HepG2 (cell line): Measurements from ENCODE around the gene C19orf38. TPM values are rescaled to one million over a fixed set of nuclear protein-coding genes. Genes with fewer than 3 reads are reported as not detected.

Source experiments
- ATAC-seq: fragments of 200-7000 bp; cut with Tn5 transposase; 3 replicates; pipeline ENCODE4 v1.9.1; 2020; ENCODE audit warnings: mild to moderate bottlenecking, moderate library complexity
- BruUV-seq: library from RNA; stranded (reverse); fragments of 400-500 nt; replicated peaks from 2 replicates; lab custom pipeline; 2021; lab: Mats Ljungman, UMichigan
- CTCF ChIA-PET: fragments of 300-600 bp; formaldehyde crosslinking; extraction: SDS; loops from one replicate; lab custom pipeline; 2021; ENCODE audit warnings: low total read pairs, inconsistent platforms, low intra/inter-chr PET ratio; lab: Yijun Ruan, JAX
- POLR2A ChIA-PET: fragments of 350-600 bp; sonication (Branson Sonifier 250); formaldehyde crosslinking; loops from one replicate; lab custom pipeline; 2020; ENCODE audit warnings: antibody characterized with exemption, inconsistent platforms; lab: Yijun Ruan, JAX
- DNase-seq: peaks from one replicate; pipeline ENCODE4 v3.0.0-alpha.2; 2015; ENCODE audit warnings: low spot score
- FAIRE-seq: peaks from 3 replicates; lab custom pipeline; 2011; peaks lifted over from hg19 to GRCh38; lab: Jason Lieb, UNC
- H2AFZ ChIP-seq: one replicate; pipeline ENCODE4 v1.6.1; 2011; ENCODE audit warnings: low read length, inconsistent platforms
- H3K27ac ChIP-seq: fragments of 300-600 bp; 3 replicates; pipeline ENCODE4 v1.8.0; 2011; ENCODE audit warnings: mixed run types, mild to moderate bottlenecking, mixed read lengths, low read length, inconsistent platforms; ENCODE audit not compliant: insufficient read depth; ENCODE audit errors: extremely low read length
- H3K27me3 ChIP-seq, 2 experiments: fragments of 200-600 bp in 1 of 2; 2 replicates in 1 of 2; 3 replicates in 1 of 2; pipeline versions ENCODE4 v1.6.0 to v1.8.0; 2011; ENCODE audit warnings: low read length in 2 of 2, mild to moderate bottlenecking in 2 of 2, moderate library complexity in 2 of 2, inconsistent platforms in 1 of 2; ENCODE audit not compliant: insufficient read depth in 2 of 2, control insufficient read depth in 1 of 2
- H3K36me3 ChIP-seq, 2 experiments: fragments of 200-600 bp in 1 of 2; replicated peaks in 1 of 2; 2 replicates in 1 of 2; 3 replicates in 1 of 2; pipeline versions ENCODE4 v1.5.1 to v1.8.0; 2011; ENCODE audit warnings: low read length in 2 of 2, inconsistent platforms in 1 of 2; ENCODE audit not compliant: insufficient read depth in 2 of 2, control insufficient read depth in 1 of 2
- H3K4me1 ChIP-seq: 2 replicates; pipeline ENCODE4 v1.5.1; 2012; ENCODE audit warnings: low read length, inconsistent platforms; ENCODE audit not compliant: insufficient read depth
- H3K4me2 ChIP-seq: 2 replicates; pipeline ENCODE4 v1.6.0; 2011; ENCODE audit warnings: low read depth, low read length, inconsistent platforms
- H3K4me3 ChIP-seq, 3 experiments: fragments of 200-600 bp in 1 of 3; sonication (generic), shearing (Covaris generic) in 1 of 3; replicated peaks in 1 of 3; 2 replicates each; pipeline ENCODE4 v1.5.1; 2011 to 2016; ENCODE audit warnings: low read length in 3 of 3, inconsistent platforms in 2 of 3, low read depth in 2 of 3, mild to moderate bottlenecking in 2 of 3, control low read depth in 1 of 3, mixed read lengths in 1 of 3; ENCODE audit not compliant: insufficient read depth in 1 of 3
- H3K79me2 ChIP-seq: one replicate; pipeline ENCODE4 v1.6.1; 2011; ENCODE audit warnings: low read length, inconsistent platforms; ENCODE audit not compliant: insufficient read depth
- H3K9ac ChIP-seq: 2 replicates; pipeline ENCODE4 v1.6.0; 2011; ENCODE audit warnings: mild to moderate bottlenecking, low read depth, low read length, inconsistent platforms; ENCODE audit not compliant: insufficient read depth
- H3K9me3 ChIP-seq: 2 replicates; pipeline ENCODE4 v1.5.1; 2012; ENCODE audit warnings: mild to moderate bottlenecking, low read length
- H4K20me1 ChIP-seq: 2 replicates; pipeline ENCODE4 v1.6.0; 2011; ENCODE audit warnings: inconsistent platforms, mild to moderate bottlenecking, low read length, moderate library complexity; ENCODE audit not compliant: insufficient read depth
- CTCF ChIP-seq: sonication (generic); formaldehyde crosslinking; IDR thresholded peaks from 2 replicates; pipeline ENCODE4 v1.5.0; 2020; ENCODE audit warnings: mild to moderate bottlenecking, missing genetic modification reagents, moderate library complexity
- MED1 ChIP-seq: sonication (generic); formaldehyde crosslinking; IDR thresholded peaks from 2 replicates; pipeline ENCODE4 v1.4.0; 2020; ENCODE audit warnings: missing genetic modification reagents
- SMC3 ChIP-seq: IDR thresholded peaks from 2 replicates; pipeline ENCODE4 v1.6.1; 2011; ENCODE audit warnings: low read length, improper control_type of control experiment
- STAG1 ChIP-seq: sonication (generic); formaldehyde crosslinking; IDR thresholded peaks from 2 replicates; pipeline ENCODE4 v1.4.0; 2020; ENCODE audit warnings: missing genetic modification reagents
- ZMYM3 ChIP-seq: sonication (generic); formaldehyde crosslinking; IDR thresholded peaks from 2 replicates; pipeline ENCODE4 v1.5.1; 2020; ENCODE audit warnings: mild to moderate bottlenecking, missing genetic modification reagents
- ZNF253 ChIP-seq: sonication (generic); formaldehyde crosslinking; IDR thresholded peaks from 2 replicates; pipeline ENCODE4 v1.8.0; 2022; ENCODE audit warnings: mild to moderate bottlenecking, missing genetic modification reagents, borderline replicate concordance
- ZNF687 ChIP-seq: sonication (generic); formaldehyde crosslinking; IDR thresholded peaks from 2 replicates; pipeline ENCODE4 v1.5.1; 2020; ENCODE audit warnings: mild to moderate bottlenecking, missing genetic modification reagents, moderate library complexity
- WGBS: methylation state at CpG from one replicate; pipeline ENCODE4 v1.1.6; 2017; ENCODE audit warnings: low lambda C conversion rate; 5-methylcytosine and 5-hydroxymethylcytosine counted together
- in situ Hi-C: cut with HindIII; loops from 2 replicates; pipeline ENCODE4 v1.10.0; 2017; ENCODE audit warnings: low pct_unique_long_range_greater_than_20kb; ENCODE audit not compliant: extremely low pct_ligation_motif_present
- intact Hi-C: fragments of 100-400 bp; cut with micrococcal nuclease; formaldehyde crosslinking; loops from one replicate; pipeline ENCODE4 v1.10.0; 2022; ENCODE audit not compliant: unreplicated experiment
- polyA plus RNA-seq, 8 experiments: library from polyadenylated mRNA; depleted of rRNA in 3 of 8; stranded (reverse) in 7 of 8; unstranded in 1 of 8; fragments of >200 nt; fragmentation: Illumina TruSeq in 4 of 8; extraction: Trizol in 4 of 8; gene quantifications; 2 replicates each; pipeline versions ENCODE4 v1.2.1 to v1.2.3, GENCODE V29; 2011 to 2016; ENCODE audit warnings: low read depth in 4 of 8, missing spikeins in 1 of 8, mixed read lengths in 1 of 8; ENCODE audit not compliant: insufficient read depth in 1 of 8
- total RNA-seq, 5 experiments: library from RNA; depleted of rRNA; stranded (reverse); fragments of >200 nt; fragmentation: Illumina TruSeq; extraction: Trizol; gene quantifications; 2 replicates each; pipeline ENCODE4 v1.2.3, GENCODE V29; 2016; ENCODE audit warnings: low read depth in 1 of 5

Gene C19orf38
- total and polyA plus RNA-seq, 2 of the 13 experiments (the other 11 are each of a cell fraction or from before 2014, with no cell fraction given) = 0.11 TPM; not detected in 1

- Histone ChIP-seq H3K4me2 (no peak overlapping the region), H3K36me3 (peaks cover 20 to 46% of the 10 kb centered on the region in 2 experiments), H3K27me3 (peaks cover 0 to 2% of the 10 kb centered on the region in 2 experiments; a peak in 1 of 5 replicates), H3K27ac (no peak overlapping the region), H2AFZ (no peak overlapping the region), H3K79me2 (no peaks in the 10 kb centered on the region), H3K4me1 (no peaks in the 10 kb centered on the region), H3K4me3 (no peak overlapping the region), H3K9me3 (no peaks in the 10 kb centered on the region), H4K20me1 (no peaks in the 10 kb centered on the region; the same call in 1 of the 2 replicates), H3K9ac (no peak overlapping the region)
- FAIRE-seq (no peak), ATAC-seq (peak; percentile 56), DNase-seq (no peak)
- 90% methylated on average over 7 of the region's 7 CpGs for WGBS
- intact Hi-C loops = no loop called here
- peak; percentile 53; the same call in 1 of the 2 replicates for TF ChIP-seq ZMYM3 (CRISPR knock-in tag)
- peak; percentile 28; the same call in 1 of the 2 replicates for TF ChIP-seq SMC3
- TF ChIP-seq MED1 (CRISPR knock-in tag) = no peak
- TF ChIP-seq ZNF253 (CRISPR knock-in tag) = no peak
- TF ChIP-seq ZNF687 = peak; percentile 15
- peak; percentile 50 for TF ChIP-seq STAG1 (CRISPR knock-in tag)
- TF ChIP-seq CTCF (CRISPR knock-in tag) = peak; percentile 55
- POLR2A ChIA-PET = interaction anchor here (1.6 kb wide), 1 partner anchor 16 kb away, joined by 6 read pairs; the partner anchor contains the start of gene TMED1
- in situ Hi-C loops = no loop called here
- CTCF ChIA-PET = interaction anchor here (1.0 kb wide), 1 partner anchor 50 kb away, joined by 3 read pairs; no protein-coding TSS in a partner anchor
- BruUV-seq = no TSS peak
Observed at GRCh38 chr19:10820173-10820572, 28.0 kb upstream of the C19orf38 start.
